ENCODE results near the gene CTPS2. TPM values are rescaled to one million over a fixed set of nuclear protein-coding genes. Genes with fewer than 3 reads are reported as not detected.

Gene CTPS2
- total and polyA plus RNA-seq, 2 donors (not counting 3 experiments of a cell fraction or from before 2014, with no cell fraction given) = 7.4 to 15.7 TPM

DNA sequence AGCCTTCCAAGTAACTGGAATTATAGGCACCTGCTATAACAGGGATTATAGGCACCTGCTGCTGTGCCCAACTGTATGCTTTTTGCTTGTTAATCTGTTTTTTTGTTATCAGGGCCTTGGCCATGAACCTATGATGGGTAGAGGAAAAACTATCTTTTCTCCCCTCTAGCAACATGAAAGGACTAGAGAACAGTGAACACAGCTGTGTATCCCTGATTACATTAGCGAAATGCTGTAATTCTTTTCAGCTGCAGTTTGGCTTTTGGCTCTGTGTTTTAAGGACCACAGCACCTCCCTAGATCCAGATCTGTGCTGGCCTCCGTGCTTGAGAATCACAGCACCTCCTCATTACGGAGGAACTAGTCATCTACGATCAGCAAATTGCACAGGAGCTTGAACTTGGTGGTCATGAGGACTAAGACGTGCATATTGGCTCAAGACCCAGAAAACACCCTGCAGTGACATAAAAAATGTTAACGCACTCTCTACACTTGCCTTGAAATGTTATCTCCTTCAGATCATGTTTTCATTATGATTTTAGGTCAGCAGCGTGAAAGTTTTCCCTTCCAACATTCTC, 120.2 kb downstream of the CTPS2 start:
- no peak overlapping the region for H2AFZ ChIP-seq (ENCODE audit: low read depth, low read length)
- DNase-seq (ENCODE audit: low read depth, low spot score) (no peak), FAIRE-seq (no peak)
- H3K9me1 ChIP-seq (replicated peaks; ENCODE audit: control insufficient read depth, extremely low read depth, insufficient read depth, low read length) = no peaks in the 10 kb centered on the region
- no peak overlapping the region for H3K4me3 ChIP-seq (replicated peaks in 1 of 3; ENCODE audit: insufficient read depth in 1 of 3, low read depth in 1 of 3, low read length in 3 of 3)
- H3K4me2 ChIP-seq (ENCODE audit: insufficient read depth, low read length) = no peak overlapping the region
- no peaks in the 10 kb centered on the region for H4K20me1 ChIP-seq (replicated peaks; ENCODE audit: control insufficient read depth, extremely low read depth, insufficient read depth, low read length)
- ChIA-PET POLR2A (no interaction called here), CTCF (no interaction called here)
- H3K4me1 ChIP-seq (ENCODE audit: control insufficient read depth, extremely low read depth, insufficient read depth, low read length) = peaks cover 17% of the 10 kb centered on the region
- BruUV-seq (replicated peaks) = no TSS peak
- H3K79me2 ChIP-seq (ENCODE audit: control insufficient read depth, insufficient read depth, low read length) = no peaks in the 10 kb centered on the region
- TF ChIP-seq, protein P1, sequence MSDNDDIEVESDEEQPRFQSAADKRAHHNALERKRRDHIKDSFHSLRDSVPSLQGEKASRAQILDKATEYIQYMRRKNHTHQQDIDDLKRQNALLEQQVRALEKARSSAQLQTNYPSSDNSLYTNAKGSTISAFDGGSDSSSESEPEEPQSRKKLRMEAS (IDR thresholded peaks at IDR 0.05; ENCODE audit: insufficient read depth, insufficient read length) = no peak
- TF ChIP-seq GATA2 (IDR thresholded peaks at IDR 0.05; ENCODE audit: insufficient read depth, insufficient read length, low read depth, low read length) = no peak
- TF ChIP-seq EZH2 (IDR thresholded peaks at IDR 0.05; ENCODE audit: borderline replicate concordance, low read depth, low read length, severe bottlenecking) = no peak
- no peak for TF ChIP-seq MYC (IDR thresholded peaks at IDR 0.05; ENCODE audit: low read depth, low read length)
- TF ChIP-seq JUN (IDR thresholded peaks at IDR 0.05; ENCODE audit: borderline replicate concordance, insufficient read depth, insufficient read length, low read depth) = no peak
- TF ChIP-seq POLR2A (IDR thresholded peaks at IDR 0.05; ENCODE audit: low read depth, low read length) = no peak
- no peaks in the 10 kb centered on the region for H3K9me3 ChIP-seq (replicated peaks; ENCODE audit: control insufficient read depth, insufficient read depth, low read length)
- H3K36me3 ChIP-seq (ENCODE audit: control insufficient read depth in 2 of 2, extremely low read depth in 1 of 2, insufficient read depth in 2 of 2, low read length in 2 of 2) = no peaks in the 10 kb centered on the region
- no peaks in the 10 kb centered on the region for H3K27me3 ChIP-seq (ENCODE audit: control insufficient read depth in 2 of 2, insufficient read depth in 2 of 2, low read length in 2 of 2)
- intact Hi-C loops (cut with micrococcal nuclease) (no loop called here), dilution Hi-C loops (cut with MboI; ENCODE audit: extremely low pct_ligation_motif_present, low sequenced_read_pairs) (no loop called here)
- H3K27ac ChIP-seq (ENCODE audit: insufficient read depth, low read depth, low read length) = no peak overlapping the region
- no peak overlapping the region for H3K9ac ChIP-seq (replicated peaks; ENCODE audit: extremely low read depth, insufficient read depth, low read length)

DNA sequence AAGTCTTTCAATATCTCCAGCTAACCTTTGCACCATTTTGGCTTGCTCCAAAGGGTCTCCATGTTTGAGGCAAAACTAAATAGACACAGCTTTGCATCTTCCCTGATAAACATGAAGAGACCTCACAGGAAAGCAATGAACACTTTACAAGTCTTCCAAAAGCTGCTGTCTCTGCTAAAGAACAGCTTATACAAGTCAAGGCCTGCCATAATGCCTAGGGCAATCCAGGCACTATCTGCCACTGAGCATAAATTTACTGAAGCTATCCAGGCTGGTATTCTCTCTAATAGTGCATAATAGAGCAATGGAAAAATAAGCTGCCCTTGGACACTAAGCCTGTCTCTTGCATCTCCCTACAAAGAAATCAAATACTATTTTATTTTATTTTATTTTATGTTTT, 122.6 kb downstream of the CTPS2 start:
- Histone ChIP-seq H3K27ac (ENCODE audit: insufficient read depth, low read depth, low read length) (no peak overlapping the region), H3K36me3 (ENCODE audit: control insufficient read depth in 2 of 2, extremely low read depth in 1 of 2, insufficient read depth in 2 of 2, low read length in 2 of 2) (no peaks in the 10 kb centered on the region), H3K4me1 (ENCODE audit: control insufficient read depth, extremely low read depth, insufficient read depth, low read length) (peaks cover 18% of the 10 kb centered on the region), H3K9ac (replicated peaks; ENCODE audit: extremely low read depth, insufficient read depth, low read length) (no peak overlapping the region), H3K4me3 (replicated peaks in 1 of 3; ENCODE audit: insufficient read depth in 1 of 3, low read depth in 1 of 3, low read length in 3 of 3) (no peak overlapping the region), H4K20me1 (replicated peaks; ENCODE audit: control insufficient read depth, extremely low read depth, insufficient read depth, low read length) (no peaks in the 10 kb centered on the region), H2AFZ (ENCODE audit: low read depth, low read length) (no peak overlapping the region), H3K79me2 (ENCODE audit: control insufficient read depth, insufficient read depth, low read length) (no peaks in the 10 kb centered on the region), H3K9me3 (replicated peaks; ENCODE audit: control insufficient read depth, insufficient read depth, low read length) (no peaks in the 10 kb centered on the region), H3K4me2 (ENCODE audit: insufficient read depth, low read length) (no peak overlapping the region), H3K27me3 (ENCODE audit: control insufficient read depth in 2 of 2, insufficient read depth in 2 of 2, low read length in 2 of 2) (no peaks in the 10 kb centered on the region), H3K9me1 (replicated peaks; ENCODE audit: control insufficient read depth, extremely low read depth, insufficient read depth, low read length) (no peaks in the 10 kb centered on the region)
- intact Hi-C loops (cut with micrococcal nuclease) (loop anchor here (10.0 kb wide), 1 partner anchor 105 kb away; no protein-coding TSS in a partner anchor), dilution Hi-C loops (cut with MboI; ENCODE audit: extremely low pct_ligation_motif_present, low sequenced_read_pairs) (no loop called here)
- ChIA-PET CTCF (interaction anchor here (1.0 to 1.1 kb wide), 2 partner anchors 16 to 145 kb away, joined by 3 read pairs; no protein-coding TSS in a partner anchor), POLR2A (no interaction called here)
- TF ChIP-seq FOS (IDR thresholded peaks at IDR 0.05; ENCODE audit: borderline replicate concordance, insufficient read depth, low read length) (no peak), POLR2A (IDR thresholded peaks at IDR 0.05; ENCODE audit: low read depth, low read length) (no peak), JUN (IDR thresholded peaks at IDR 0.05; ENCODE audit: borderline replicate concordance, insufficient read depth, insufficient read length, low read depth) (no peak), MYC (IDR thresholded peaks at IDR 0.05; ENCODE audit: low read depth, low read length) (no peak), EZH2 (IDR thresholded peaks at IDR 0.05; ENCODE audit: borderline replicate concordance, low read depth, low read length, severe bottlenecking) (no peak), POLR2AphosphoS5 (IDR thresholded peaks at IDR 0.05; ENCODE audit: insufficient read depth, low read depth, low read length) (no peak), GATA2 (IDR thresholded peaks at IDR 0.05; ENCODE audit: insufficient read depth, insufficient read length, low read depth, low read length) (no peak)
- TF ChIP-seq, protein P1 (IDR thresholded peaks at IDR 0.05; ENCODE audit: insufficient read depth, insufficient read length) = no peak
- TF ChIP-seq, protein P2, sequence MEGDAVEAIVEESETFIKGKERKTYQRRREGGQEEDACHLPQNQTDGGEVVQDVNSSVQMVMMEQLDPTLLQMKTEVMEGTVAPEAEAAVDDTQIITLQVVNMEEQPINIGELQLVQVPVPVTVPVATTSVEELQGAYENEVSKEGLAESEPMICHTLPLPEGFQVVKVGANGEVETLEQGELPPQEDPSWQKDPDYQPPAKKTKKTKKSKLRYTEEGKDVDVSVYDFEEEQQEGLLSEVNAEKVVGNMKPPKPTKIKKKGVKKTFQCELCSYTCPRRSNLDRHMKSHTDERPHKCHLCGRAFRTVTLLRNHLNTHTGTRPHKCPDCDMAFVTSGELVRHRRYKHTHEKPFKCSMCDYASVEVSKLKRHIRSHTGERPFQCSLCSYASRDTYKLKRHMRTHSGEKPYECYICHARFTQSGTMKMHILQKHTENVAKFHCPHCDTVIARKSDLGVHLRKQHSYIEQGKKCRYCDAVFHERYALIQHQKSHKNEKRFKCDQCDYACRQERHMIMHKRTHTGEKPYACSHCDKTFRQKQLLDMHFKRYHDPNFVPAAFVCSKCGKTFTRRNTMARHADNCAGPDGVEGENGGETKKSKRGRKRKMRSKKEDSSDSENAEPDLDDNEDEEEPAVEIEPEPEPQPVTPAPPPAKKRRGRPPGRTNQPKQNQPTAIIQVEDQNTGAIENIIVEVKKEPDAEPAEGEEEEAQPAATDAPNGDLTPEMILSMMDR (IDR thresholded peaks at IDR 0.05; ENCODE audit: extremely low read depth in 1 of 2, insufficient read depth in 1 of 2, low read depth in 1 of 2, low read length in 2 of 2) = no peak
- FAIRE-seq (no peak), DNase-seq (ENCODE audit: low read depth, low spot score) (no peak)
- BruUV-seq (replicated peaks) = no TSS peak

All from endothelial cell of umbilical vein (primary cell).